H1 (cell line): ENCODE data around the gene ARHGEF26. TPM values are rescaled to one million over a fixed set of nuclear protein-coding genes. Genes with fewer than 3 reads are reported as not detected.

Source experiments
- CTCF ChIA-PET: fragments of 300-600 bp; sonication (Branson Sonifier 250); formaldehyde crosslinking; loops from one replicate; lab custom pipeline; 2021; ENCODE audit not compliant: partially characterized antibody; lab: Charles Lee
- POLR2A ChIA-PET: fragments of 300-600 bp; sonication (Branson Sonifier 250); formaldehyde crosslinking; loops from one replicate; lab custom pipeline; 2021; ENCODE audit warnings: inconsistent platforms; ENCODE audit not compliant: partially characterized antibody; lab: Charles Lee
- DNase-seq, 2 experiments: peaks; one replicate each; pipeline versions ENCODE4 v3.0.0 to v3.0.0-alpha.2; 2010 to 2022; ENCODE audit warnings: low spot score in 2 of 2, low read depth in 1 of 2, mixed read lengths in 1 of 2
- FAIRE-seq: peaks from 2 replicates; lab custom pipeline; 2011; peaks lifted over from hg19 to GRCh38; lab: Jason Lieb, UNC
- H2AFZ ChIP-seq: 2 replicates; pipeline ENCODE4 v1.8.1; 2012; ENCODE audit warnings: low read length, inconsistent platforms
- H2AK5ac ChIP-seq: 2 replicates; pipeline ENCODE4 v1.6.1; 2013; ENCODE audit warnings: low read depth, low read length
- H2BK120ac ChIP-seq: replicated peaks from 2 replicates; pipeline ENCODE3; 2013; ENCODE audit warnings: low read depth, low read length, inconsistent platforms
- H2BK12ac ChIP-seq: 2 replicates; pipeline ENCODE4 v1.6.1; 2013; ENCODE audit warnings: low read depth, low read length
- H2BK15ac ChIP-seq: 2 replicates; pipeline ENCODE4 v1.6.1; 2013; ENCODE audit warnings: low read length
- H2BK20ac ChIP-seq: 2 replicates; pipeline ENCODE4 v1.6.1; 2013; ENCODE audit warnings: low read length
- H2BK5ac ChIP-seq: 2 replicates; pipeline ENCODE4 v1.6.1; 2013; ENCODE audit warnings: low read depth, low read length
- H3K14ac ChIP-seq: 2 replicates; pipeline ENCODE4 v1.6.1; 2013; ENCODE audit warnings: inconsistent platforms; ENCODE audit not compliant: insufficient read length
- H3K18ac ChIP-seq: 2 replicates; pipeline ENCODE4 v1.6.1; 2013; ENCODE audit warnings: low read length; ENCODE audit errors: extremely low read depth
- H3K23ac ChIP-seq: 2 replicates; pipeline ENCODE4 v1.6.1; 2013; ENCODE audit warnings: inconsistent platforms; ENCODE audit not compliant: insufficient read length
- H3K23me2 ChIP-seq: 2 replicates; pipeline ENCODE4 v1.6.1; 2013; ENCODE audit warnings: low read depth, low read length
- H3K27ac ChIP-seq: 2 replicates; pipeline ENCODE4 v1.6.1; 2011; ENCODE audit warnings: low read depth, low read length, inconsistent platforms
- H3K27me3 ChIP-seq, 4 experiments: replicated peaks in 1 of 4; 1 replicate in 1 of 4; 2 replicates in 3 of 4; pipeline versions ENCODE4 v1.6.1 to v1.8.1; 2011 to 2013; ENCODE audit warnings: low read length in 3 of 4, mild to moderate bottlenecking in 3 of 4, inconsistent platforms in 2 of 4, mixed read lengths in 2 of 4, moderate library complexity in 1 of 4; ENCODE audit not compliant: control insufficient read depth in 3 of 4, insufficient read depth in 3 of 4; ENCODE audit errors: extremely low read depth in 1 of 4
- H3K36me3 ChIP-seq, 4 experiments: 2 replicates each; pipeline versions ENCODE4 v1.6.1 to v1.8.1; 2011 to 2013; ENCODE audit warnings: mild to moderate bottlenecking in 4 of 4, low read length in 3 of 4, moderate library complexity in 2 of 4, control low read depth in 1 of 4, inconsistent platforms in 1 of 4; ENCODE audit not compliant: insufficient read depth in 4 of 4, control insufficient read depth in 2 of 4
- H3K4ac ChIP-seq: replicated peaks from 2 replicates; pipeline ENCODE3; 2013; ENCODE audit warnings: low read length, low read depth, mixed read lengths, inconsistent platforms; ENCODE audit not compliant: insufficient read length
- H3K4me1 ChIP-seq, 4 experiments: replicated peaks in 1 of 4; 1 replicate in 1 of 4; 2 replicates in 3 of 4; pipeline versions ENCODE4 v1.6.1 to v1.8.1; 2011 to 2013; ENCODE audit warnings: low read length in 3 of 4, inconsistent platforms in 2 of 4, mixed read lengths in 1 of 4; ENCODE audit not compliant: insufficient read depth in 4 of 4, control insufficient read depth in 3 of 4
- H3K4me2 ChIP-seq, 2 experiments: 2 replicates each; pipeline versions ENCODE4 v1.6.1 to v1.8.1; 2011 to 2013; ENCODE audit warnings: low read depth in 2 of 2, low read length in 2 of 2, control low read depth in 1 of 2, inconsistent platforms in 1 of 2, mild to moderate bottlenecking in 1 of 2; ENCODE audit not compliant: insufficient read depth in 1 of 2
- H3K4me3 ChIP-seq, 4 experiments: fragments of 200-600, 300-600 bp in 1 of 4; sonication (generic), shearing (Covaris generic), sonication (Bioruptor Twin) in 1 of 4; 2 replicates each; pipeline versions ENCODE4 v1.5.1 to v1.8.1; 2011 to 2016; ENCODE audit warnings: low read length in 4 of 4, low read depth in 3 of 4, control low read depth in 2 of 4, inconsistent platforms in 2 of 4, mild to moderate bottlenecking in 2 of 4, mixed read lengths in 1 of 4, moderate library complexity in 1 of 4; ENCODE audit not compliant: insufficient read depth in 2 of 4; ENCODE audit errors: extremely low read depth in 1 of 4
- H3K56ac ChIP-seq: replicated peaks from 2 replicates; pipeline ENCODE3; 2013; ENCODE audit warnings: low read depth, mild to moderate bottlenecking, mixed read lengths, low read length, inconsistent platforms; ENCODE audit not compliant: insufficient read length
- H3K79me1 ChIP-seq: 2 replicates; pipeline ENCODE4 v1.6.1; 2013; ENCODE audit warnings: low read depth, low read length, control low read depth
- H3K79me2 ChIP-seq, 2 experiments: 2 replicates each; pipeline versions ENCODE4 v1.6.1 to v1.8.1; 2012 to 2013; ENCODE audit warnings: low read length in 2 of 2, mild to moderate bottlenecking in 2 of 2, inconsistent platforms in 1 of 2; ENCODE audit not compliant: insufficient read depth in 2 of 2, control insufficient read depth in 1 of 2
- H3K9ac ChIP-seq, 4 experiments: replicated peaks in 1 of 4; 1 replicate in 1 of 4; 2 replicates in 3 of 4; pipeline versions ENCODE4 v1.6.1 to v1.8.1; 2011 to 2013; ENCODE audit warnings: low read depth in 3 of 4, low read length in 3 of 4, control low read depth in 2 of 4, mild to moderate bottlenecking in 2 of 4, moderate library complexity in 2 of 4, inconsistent platforms in 1 of 4; ENCODE audit errors: extremely low read depth in 1 of 4
- H3K9me3 ChIP-seq, 2 experiments: 2 replicates each; pipeline versions ENCODE4 v1.6.1 to v1.8.1; 2012 to 2013; ENCODE audit warnings: mild to moderate bottlenecking in 2 of 2, moderate library complexity in 2 of 2, control low read depth in 1 of 2, inconsistent platforms in 1 of 2, low read depth in 1 of 2, low read length in 1 of 2, mixed read lengths in 1 of 2; ENCODE audit not compliant: insufficient read depth in 2 of 2
- H4K20me1 ChIP-seq, 2 experiments: replicated peaks in 1 of 2; 2 replicates each; pipeline versions ENCODE3 to v1.8.1; 2011 to 2013; ENCODE audit warnings: inconsistent platforms in 2 of 2, low read length in 2 of 2, mild to moderate bottlenecking in 1 of 2; ENCODE audit not compliant: insufficient read depth in 2 of 2, control insufficient read depth in 1 of 2
- H4K5ac ChIP-seq: 2 replicates; pipeline ENCODE4 v1.6.1; 2013; ENCODE audit warnings: low read length, low read depth, mixed read lengths, inconsistent platforms; ENCODE audit not compliant: insufficient read length
- H4K8ac ChIP-seq: 2 replicates; pipeline ENCODE4 v1.8.0; 2013; ENCODE audit warnings: mild to moderate bottlenecking, moderate library complexity, low read length, inconsistent platforms; ENCODE audit not compliant: insufficient read depth; ENCODE audit errors: extremely low read depth
- H4K91ac ChIP-seq: replicated peaks from 2 replicates; pipeline ENCODE3; 2013; ENCODE audit warnings: low read length, mixed read lengths, inconsistent platforms; ENCODE audit not compliant: insufficient read length
- ATF2 ChIP-seq: IDR thresholded peaks from 2 replicates; pipeline ENCODE4 v1.6.1; 2012; ENCODE audit warnings: low read length, inconsistent platforms
- BACH1 ChIP-seq: IDR thresholded peaks from 2 replicates; pipeline ENCODE4 v1.6.1; 2012; ENCODE audit warnings: low read length, improper control_type of control experiment
- FOSL1 ChIP-seq: IDR thresholded peaks from 2 replicates; pipeline ENCODE4 v1.6.1; 2011; ENCODE audit warnings: mild to moderate bottlenecking, low read depth, low read length, moderate library complexity; ENCODE audit not compliant: insufficient read depth
- RNF2 ChIP-seq: fragments of 200-900, 300-1000 bp; sonication (generic); IDR thresholded peaks from 2 replicates; pipeline ENCODE4 v1.7.1; 2016; ENCODE audit warnings: borderline replicate concordance, low read depth, mild to moderate bottlenecking, antibody characterized with exemption, low read length; ENCODE audit not compliant: poor library complexity, severe bottlenecking; ENCODE audit errors: missing control alignments
- WGBS, 2 experiments: shearing (Covaris generic) in 1 of 2; methylation state at CpG; one replicate each; pipeline versions ENCODE4 v1.1.6 to v1.1.7; 2013 to 2015; ENCODE audit warnings: low lambda C conversion rate in 2 of 2, mixed read lengths in 2 of 2, inconsistent platforms in 1 of 2, low coverage in 1 of 2, missing lambda C conversion rate in 1 of 2; ENCODE audit not compliant: insufficient replicate concordance in 2 of 2, insufficient coverage in 1 of 2, insufficient read length in 1 of 2; ENCODE audit errors: extremely low coverage in 1 of 2, missing lambda C conversion rate in 1 of 2; 5-methylcytosine and 5-hydroxymethylcytosine counted together
- polyA plus RNA-seq, 7 experiments: library from polyadenylated mRNA; depleted of rRNA in 3 of 7; stranded (reverse) in 5 of 7; unstranded in 2 of 7; fragments of >200 nt in 5 of 7; fragments of 200-250 nt in 2 of 7; gene quantifications; 1 replicate in 5 of 7; 2 replicates in 1 of 7; 4 replicates in 1 of 7; pipeline versions ENCODE4 v1.2.1 to v1.2.3, GENCODE V29; 2011 to 2013; ENCODE audit warnings: missing spikeins in 2 of 7, mixed read lengths in 2 of 7
- total RNA-seq: library from RNA; stranded (reverse); fragmentation: NEBNext Ultra II Directional; extraction: Animal tissue kit (Norgen Biotek cat#: 25700); gene quantifications from 2 replicates; pipeline ENCODE4 v1.2.1, GENCODE V29; 2021
- TF ChIP-seq, protein P1 (sequence below): IDR thresholded peaks from 2 replicates; pipeline ENCODE4 v1.6.1; 2012; ENCODE audit warnings: inconsistent platforms

Gene ARHGEF26
- total and polyA plus RNA-seq, 2 of the 8 experiments (the other 6 are each of a cell fraction or from before 2014, with no cell fraction given), result 3.1 to 15.6 TPM

DNA sequence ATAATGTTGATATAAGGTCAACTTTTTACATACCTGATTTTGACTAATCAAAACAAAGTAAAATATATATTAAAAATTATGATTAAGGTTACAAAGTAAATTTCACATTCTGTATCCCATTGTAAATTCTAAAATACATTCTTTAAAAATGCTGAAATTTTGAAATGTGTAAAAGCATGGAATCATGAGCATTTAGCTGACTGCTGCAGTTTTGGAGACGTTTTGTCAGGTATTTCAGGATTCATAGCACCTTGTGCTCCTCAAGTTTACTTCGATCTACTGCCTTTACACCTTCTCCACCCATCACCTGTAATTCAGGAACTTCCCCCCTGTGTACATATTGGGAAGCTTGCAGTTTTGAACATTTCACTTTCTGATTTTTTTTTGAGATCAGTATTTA, 71.0 kb downstream of the ARHGEF26 start:
- H4K20me1 ChIP-seq, result no peaks in the 10 kb centered on the region
- no peaks in the 10 kb centered on the region for H3K79me1 ChIP-seq
- H2AK5ac ChIP-seq, result no peak overlapping the region
- peaks cover 0 to 6% (median 3%) of the 10 kb centered on the region in 4 experiments; a peak in 2 of 7 replicates for H3K4me1 ChIP-seq
- ChIA-PET POLR2A (no interaction called here), CTCF (interaction anchor here (1.5 kb wide), 1 partner anchor 12 kb away, joined by 5 read pairs; no protein-coding TSS in a partner anchor)
- no peak overlapping the region for H2BK12ac ChIP-seq
- H3K4ac ChIP-seq, result no peak overlapping the region
- no peaks in the 10 kb centered on the region for H3K9me3 ChIP-seq
- TF ChIP-seq BACH1 (no peak), ATF2 (no peak), FOSL1 (no peak), RNF2 (no peak)
- TF ChIP-seq, protein P1, sequence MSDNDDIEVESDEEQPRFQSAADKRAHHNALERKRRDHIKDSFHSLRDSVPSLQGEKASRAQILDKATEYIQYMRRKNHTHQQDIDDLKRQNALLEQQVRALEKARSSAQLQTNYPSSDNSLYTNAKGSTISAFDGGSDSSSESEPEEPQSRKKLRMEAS, result no peak
- no peaks in the 10 kb centered on the region for H3K27me3 ChIP-seq
- no peak overlapping the region for H3K4me2 ChIP-seq
- H3K56ac ChIP-seq, result no peak overlapping the region
- 97% methylated on average over 2 of the region's 2 CpGs; no CpG with 5 or more reads in 1 of the 2 experiments for WGBS, 2 experiments
- H3K23me2 ChIP-seq, result no peaks in the 10 kb centered on the region
- DNase-seq, result no peak
- H3K4me3 ChIP-seq, result no peak overlapping the region
- H2BK15ac ChIP-seq, result no peak overlapping the region
- H3K79me2 ChIP-seq, result no peaks in the 10 kb centered on the region
- FAIRE-seq, result no peak
- H2BK5ac ChIP-seq, result no peak overlapping the region
- H4K5ac ChIP-seq, result no peak overlapping the region
- H3K14ac ChIP-seq, result no peak overlapping the region
- no peak overlapping the region for H2AFZ ChIP-seq
- no peak overlapping the region for H2BK120ac ChIP-seq
- no peak overlapping the region for H3K23ac ChIP-seq
- H3K9ac ChIP-seq, result no peak overlapping the region
- no peak overlapping the region for H3K27ac ChIP-seq
- H2BK20ac ChIP-seq, result no peak overlapping the region
- H4K8ac ChIP-seq, result no peak overlapping the region
- peaks cover 0 to 8% (median 3%) of the 10 kb centered on the region in 4 experiments; a peak in 2 of 8 replicates for H3K36me3 ChIP-seq
- H3K18ac ChIP-seq, result no peak overlapping the region
- H4K91ac ChIP-seq, result no peak overlapping the region
